Common myeloid progenitor, CD34-positive (primary cell): ENCODE measurements around the gene HRH1.
"Not testable (repeated sequence)": the region's sequence is repeated elsewhere in the genome, so short reads cannot be mapped to it uniquely, and the experiment has no call there.

Experiments
- CTCF ChIA-PET: fragments of 350-600 bp; sonication (Branson Sonifier 250); formaldehyde crosslinking; loops from one replicate; lab custom pipeline; 2021; ENCODE audit warnings: antibody characterized with exemption; lab: Charles Lee
- POLR2A ChIA-PET: fragments of 350-600 bp; sonication (Branson Sonifier 250); formaldehyde crosslinking; loops from one replicate; lab custom pipeline; 2021; ENCODE audit warnings: antibody characterized with exemption; lab: Charles Lee
- DNase-seq, 3 donors: peaks; one replicate each; pipeline versions ENCODE4 v3.0.0 to v3.0.0-alpha.2; 2013
- H3K27ac ChIP-seq, 2 experiments: 1 replicate in 1 of 2; 2 replicates in 1 of 2; pipeline ENCODE4 v1.7.0; 2013; ENCODE audit warnings: inconsistent platforms in 2 of 2, low read length in 2 of 2, mild to moderate bottlenecking in 2 of 2, low read depth in 1 of 2, moderate library complexity in 1 of 2; ENCODE audit not compliant: severe bottlenecking in 2 of 2, insufficient read depth in 1 of 2, poor library complexity in 1 of 2
- H3K27me3 ChIP-seq, 5 experiments: replicated peaks in 2 of 5; 1 replicate in 3 of 5; 2 replicates in 2 of 5; pipeline versions ENCODE4 v1.6.1 to v1.7.0; 2013; ENCODE audit warnings: low read length in 4 of 5, mild to moderate bottlenecking in 2 of 5, moderate library complexity in 2 of 5, inconsistent platforms in 1 of 5; ENCODE audit not compliant: insufficient read depth in 5 of 5, control insufficient read depth in 4 of 5
- H3K36me3 ChIP-seq, 4 experiments: 1 replicate in 2 of 4; 2 replicates in 2 of 4; pipeline versions ENCODE4 v1.6.1 to v1.7.0; 2013; ENCODE audit warnings: low read length in 3 of 4, control low read depth in 1 of 4, mild to moderate bottlenecking in 1 of 4; ENCODE audit not compliant: control insufficient read depth in 4 of 4, insufficient read depth in 4 of 4
- H3K4me1 ChIP-seq, 4 experiments: 1 replicate in 3 of 4; 2 replicates in 1 of 4; pipeline versions ENCODE4 v1.6.1 to v1.7.1; 2013; ENCODE audit warnings: low read length in 3 of 4, mild to moderate bottlenecking in 3 of 4, control low read depth in 1 of 4, inconsistent platforms in 1 of 4, moderate library complexity in 1 of 4; ENCODE audit not compliant: control insufficient read depth in 4 of 4, insufficient read depth in 4 of 4; ENCODE audit errors: control extremely low read depth in 1 of 4
- H3K4me3 ChIP-seq, 7 experiments: 1 replicate in 4 of 7; 2 replicates in 3 of 7; pipeline versions ENCODE4 v1.5.1 to v1.7.0; 2013; ENCODE audit warnings: mild to moderate bottlenecking in 7 of 7, low read length in 6 of 7, moderate library complexity in 6 of 7, inconsistent platforms in 2 of 7, low read depth in 2 of 7, control low read depth in 1 of 7; ENCODE audit not compliant: insufficient read depth in 4 of 7, control insufficient read depth in 1 of 7; ENCODE audit errors: extremely low read depth in 1 of 7
- H3K9me3 ChIP-seq, 5 experiments: 1 replicate in 4 of 5; 2 replicates in 1 of 5; pipeline versions ENCODE4 v1.6.1 to v1.7.1; 2013; ENCODE audit warnings: low read length in 4 of 5, mild to moderate bottlenecking in 2 of 5, inconsistent platforms in 1 of 5, low read depth in 1 of 5, moderate library complexity in 1 of 5; ENCODE audit not compliant: control insufficient read depth in 4 of 5, insufficient read depth in 2 of 5; ENCODE audit errors: control extremely low read depth in 1 of 5
- WGBS: methylation state at CpG from one replicate; pipeline ENCODE4 v1.1.5; 2013; ENCODE audit not compliant: insufficient coverage; 5-methylcytosine and 5-hydroxymethylcytosine counted together

The HRH1 gene

GRCh38 chr3:11168881-11169805 is 14.8 kb downstream of the HRH1 start:
- no peak overlapping the region for H3K27ac ChIP-seq
- H3K36me3 ChIP-seq, result no peaks in the 10 kb centered on the region
- peaks cover 0 to 16% (median 12%) of the 10 kb centered on the region in 4 experiments for H3K4me1 ChIP-seq
- no peaks in the 10 kb centered on the region for H3K9me3 ChIP-seq
- H3K4me3 ChIP-seq, result no peak overlapping the region
- ChIA-PET POLR2A (no interaction called here), CTCF (interaction anchor here (0.8 to 2.4 kb wide), 5 partner anchors 12 to 109 kb away, joined by 3 to 9 read pairs (median 4); no protein-coding TSS in a partner anchor)
- no peak for DNase-seq
- no peaks in the 10 kb centered on the region for H3K27me3 ChIP-seq
- WGBS, result 83% methylated on average over 7 of the region's 13 CpGs

DNA sequence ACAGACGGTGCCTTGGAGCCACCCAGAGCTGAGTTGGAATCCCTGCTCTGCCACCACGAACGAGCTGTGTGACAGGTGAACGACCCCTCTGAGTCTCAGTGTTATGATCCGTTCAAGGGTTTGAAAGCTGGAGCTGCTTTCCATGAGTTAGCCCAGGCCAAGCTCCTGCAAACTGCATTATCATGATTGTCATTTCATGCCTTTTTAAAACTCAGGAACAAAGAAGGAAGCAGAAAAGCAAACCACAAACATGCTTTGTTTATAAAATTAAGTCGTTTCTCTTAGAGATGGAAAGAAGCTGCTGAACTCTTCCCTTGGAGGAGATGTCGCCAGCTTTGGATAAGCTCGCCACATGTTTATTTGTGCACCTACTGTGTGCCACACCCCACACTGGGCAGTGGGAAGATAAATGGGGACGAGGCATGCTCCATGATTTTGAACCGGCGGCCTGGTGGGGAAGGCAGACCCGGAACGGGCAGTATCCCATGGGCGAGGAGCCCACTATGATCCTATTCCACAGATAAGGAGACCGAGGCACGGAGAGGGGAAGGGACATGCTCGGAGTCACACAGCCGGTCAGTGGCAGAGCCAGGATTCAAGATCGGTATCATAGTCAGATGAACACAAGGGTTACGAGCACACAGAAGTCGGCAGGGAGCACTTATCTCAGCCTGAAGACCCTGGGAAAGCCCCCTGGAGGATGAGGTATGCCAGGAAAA is 15.9 kb downstream of the HRH1 start:
- Histone ChIP-seq H3K9me3 (no peaks in the 10 kb centered on the region), H3K27me3 (no peaks in the 10 kb centered on the region), H3K4me3 (no peak overlapping the region), H3K27ac (no peak overlapping the region), H3K4me1 (peaks cover 0 to 14% (median 12%) of the 10 kb centered on the region in 4 experiments), H3K36me3 (no peaks in the 10 kb centered on the region)
- ChIA-PET POLR2A (no interaction called here), CTCF (interaction anchor here (0.9 to 2.4 kb wide), 4 partner anchors 13 to 110 kb away, joined by 4 to 9 read pairs (median 6); no protein-coding TSS in a partner anchor)
- 56% methylated on average over 15 of the region's 21 CpGs for WGBS
- peak in 2 of 3 donors; percentile 45 to 46 for DNase-seq

- no peak overlapping the region for H3K27ac ChIP-seq
- H3K36me3 ChIP-seq, result no peaks in the 10 kb centered on the region
- no peaks in the 10 kb centered on the region for H3K27me3 ChIP-seq
- CTCF ChIA-PET, result interaction anchor here (0.6 to 1.0 kb wide), 2 partner anchors 17 to 402 kb away, joined by 3 read pairs; no protein-coding TSS in a partner anchor
- peaks cover 0 to 14% (median 12%) of the 10 kb centered on the region in 4 experiments for H3K4me1 ChIP-seq
- POLR2A ChIA-PET, result no interaction called here
- 92% methylated on average over 2 of the region's 4 CpGs for WGBS
- H3K9me3 ChIP-seq, result no peaks in the 10 kb centered on the region
- DNase-seq, result no peak
- H3K4me3 ChIP-seq, result no peak overlapping the region
Measured at GRCh38 chr3:11172096-11172690, 17.9 kb downstream of the HRH1 start.

- peaks cover 0 to 14% (median 12%) of the 10 kb centered on the region in 4 experiments for H3K4me1 ChIP-seq
- no peak overlapping the region for H3K4me3 ChIP-seq
- no peaks in the 10 kb centered on the region for H3K36me3 ChIP-seq
- DNase-seq, result no peak
- ChIA-PET CTCF (interaction anchor here (0.9 kb wide), 1 partner anchor 11 kb away, joined by 3 read pairs; no protein-coding TSS in a partner anchor), POLR2A (interaction anchor here (0.6 kb wide), 1 partner anchor 19 kb away, joined by 3 read pairs; no protein-coding TSS in a partner anchor)
- H3K27ac ChIP-seq, result no peak overlapping the region
- no peaks in the 10 kb centered on the region for H3K27me3 ChIP-seq
- WGBS, result 100% methylated on average over 3 of the region's 4 CpGs
- no peaks in the 10 kb centered on the region for H3K9me3 ChIP-seq
Measured at GRCh38 chr3:11173828-11174465, 19.7 kb downstream of the HRH1 start.

DNA sequence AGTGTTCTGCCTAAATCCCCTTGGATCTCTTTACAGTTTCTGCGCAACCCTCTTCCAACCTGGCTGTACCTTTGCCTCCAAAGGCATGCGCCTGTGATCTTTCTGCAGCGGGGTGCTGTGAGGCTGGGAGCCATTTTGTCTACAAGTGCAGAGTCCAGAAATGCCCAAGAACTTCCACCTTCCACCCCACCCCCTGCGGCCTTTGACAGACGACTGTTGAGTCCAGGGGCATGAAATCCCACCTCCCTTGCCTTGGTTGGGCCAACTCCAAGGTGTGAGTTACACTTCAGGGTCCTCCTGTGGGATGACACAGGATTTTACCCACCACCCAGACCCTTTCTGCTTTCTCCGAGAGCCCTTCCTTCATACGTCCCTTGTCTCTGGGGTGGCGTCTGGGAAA is 24.1 kb downstream of the HRH1 start:
- Histone ChIP-seq H3K36me3 (no peaks in the 10 kb centered on the region), H3K27ac (no peak overlapping the region), H3K9me3 (no peaks in the 10 kb centered on the region), H3K4me3 (no peak overlapping the region), H3K4me1 (no peaks in the 10 kb centered on the region), H3K27me3 (no peaks in the 10 kb centered on the region)
- DNase-seq, result no peak
- ChIA-PET CTCF (no interaction called here), POLR2A (no interaction called here)
- WGBS, result 100% methylated on average over 6 of the region's 8 CpGs

DNA sequence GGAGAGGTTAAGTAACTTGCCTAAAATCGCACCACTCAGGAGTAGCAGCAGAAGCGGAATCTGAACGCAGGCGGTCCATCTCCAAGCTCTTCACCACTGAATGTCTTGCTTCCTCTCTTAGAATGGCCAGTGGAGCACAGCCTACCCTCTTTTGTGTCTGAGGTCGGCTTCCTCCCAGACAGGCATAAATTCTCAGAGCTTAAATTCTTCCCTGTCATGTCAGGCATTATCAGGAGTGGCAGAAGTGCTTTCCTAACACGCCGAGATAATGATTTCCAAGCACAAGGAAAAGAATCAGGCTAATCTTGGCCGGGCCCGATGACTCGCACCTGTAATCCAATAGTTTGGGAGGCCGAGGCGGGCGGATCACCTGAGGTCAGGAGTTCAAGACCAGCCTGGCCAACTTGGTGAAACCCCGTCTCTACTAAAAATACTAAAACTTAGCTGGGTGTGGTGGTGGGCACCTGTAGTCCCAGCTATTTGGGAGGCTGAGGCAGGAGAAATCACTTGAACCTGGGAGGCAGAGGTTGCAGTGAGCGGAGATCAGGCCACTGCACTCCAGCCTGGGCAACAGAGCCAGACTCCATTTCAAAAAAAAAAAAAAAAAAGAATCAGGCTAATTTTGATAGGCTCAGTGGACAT is 30.2 kb downstream of the HRH1 start:
- H3K36me3 ChIP-seq, H3K4me1 ChIP-seq, H3K9me3 ChIP-seq, POLR2A ChIA-PET, H3K4me3 ChIP-seq, H3K27me3 ChIP-seq, H3K27ac ChIP-seq, DNase-seq: not testable (repeated sequence)
- WGBS, result 81% methylated on average over 13 of the region's 15 CpGs
- CTCF ChIA-PET, result interaction anchor here (1.0 kb wide), 1 partner anchor 10 kb away, joined by 3 read pairs; no protein-coding TSS in a partner anchor
